GM21390 (cell line): ENCODE data around the gene SLC12A6.
A peak's percentile ranks its signal among the peaks of the same experiment; 100 is the strongest.

ENCODE experiments used
- ATAC-seq: cut with Tn5 transposase; IDR thresholded peaks from one replicate; pipeline ENCODE4 v1.9.1; 2021; ENCODE audit not compliant: unreplicated experiment

The SLC12A6 gene

DNA sequence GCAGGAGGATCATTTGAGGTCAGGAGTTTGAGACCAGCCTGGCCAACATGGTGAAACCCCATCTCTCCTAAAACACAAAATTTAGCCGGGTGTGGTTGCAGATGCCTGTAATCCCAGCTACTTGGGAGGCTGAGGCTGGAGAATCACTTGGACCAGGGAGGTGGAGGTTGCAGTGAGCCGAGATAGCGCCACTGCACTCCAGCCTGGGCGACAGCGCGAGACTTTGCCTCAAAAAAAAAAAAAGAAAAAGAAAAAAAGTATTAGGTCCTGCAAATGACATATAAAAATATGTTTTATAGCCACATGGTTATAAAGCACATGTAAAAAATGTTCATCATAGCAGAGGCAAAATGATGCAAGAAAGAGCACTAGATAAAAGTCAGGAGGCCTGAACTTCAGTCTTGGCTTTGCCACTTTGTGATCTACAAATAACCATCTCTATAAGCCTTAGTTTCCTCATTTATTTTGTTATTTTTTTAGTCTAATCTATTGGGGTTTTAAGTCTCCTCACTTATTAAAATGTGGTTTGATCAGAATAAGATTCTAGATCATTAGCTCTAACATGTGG, 4.9 kb downstream of the SLC12A6 start:
- no peak for ATAC-seq

- ATAC-seq = no peak
Measured at GRCh38 chr15:34331809-34332208, 5.8 kb downstream of the SLC12A6 start.

- ATAC-seq = no peak
Measured at GRCh38 chr15:34330279-34330678, 7.3 kb downstream of the SLC12A6 start.

DNA sequence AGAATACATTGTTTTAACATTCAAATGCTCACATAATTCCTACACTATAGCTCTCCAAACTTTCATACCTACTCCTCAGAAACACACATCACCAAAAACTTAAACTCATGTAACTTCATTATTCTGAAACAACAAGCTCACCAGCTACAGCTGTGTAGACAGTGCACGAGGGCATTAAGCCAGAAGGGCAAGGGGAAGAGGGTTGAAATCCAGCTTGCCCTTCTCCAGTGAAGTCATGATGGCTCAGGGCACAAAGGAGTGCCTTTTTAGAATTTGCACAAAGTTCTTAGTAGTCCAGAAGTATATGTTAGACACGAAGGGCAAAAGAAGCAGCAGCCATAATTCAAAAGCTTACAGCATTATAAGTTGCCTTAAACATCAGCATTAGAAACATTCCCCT, 8.6 kb downstream of the SLC12A6 start:
- no peak for ATAC-seq

DNA sequence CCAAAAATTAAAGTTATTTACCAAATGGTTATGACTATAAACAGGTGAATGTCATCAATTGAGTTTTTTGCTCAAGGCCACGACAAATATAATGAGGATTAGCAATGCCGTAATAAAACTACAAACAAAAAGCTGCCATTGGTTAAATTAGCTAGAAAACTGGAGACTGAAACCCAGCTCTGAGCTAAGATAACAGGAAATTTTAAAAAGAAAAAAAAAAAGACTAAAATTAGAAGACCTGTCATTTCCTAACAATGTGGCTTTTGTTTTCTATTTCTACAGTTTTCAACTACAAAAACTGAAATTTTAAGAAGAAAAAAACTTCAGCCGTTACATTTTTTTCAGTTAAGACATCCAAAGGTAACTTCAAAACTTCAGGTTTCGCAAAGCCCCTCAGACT, 9.7 kb downstream of the SLC12A6 start:
- ATAC-seq = peak; percentile 52

DNA sequence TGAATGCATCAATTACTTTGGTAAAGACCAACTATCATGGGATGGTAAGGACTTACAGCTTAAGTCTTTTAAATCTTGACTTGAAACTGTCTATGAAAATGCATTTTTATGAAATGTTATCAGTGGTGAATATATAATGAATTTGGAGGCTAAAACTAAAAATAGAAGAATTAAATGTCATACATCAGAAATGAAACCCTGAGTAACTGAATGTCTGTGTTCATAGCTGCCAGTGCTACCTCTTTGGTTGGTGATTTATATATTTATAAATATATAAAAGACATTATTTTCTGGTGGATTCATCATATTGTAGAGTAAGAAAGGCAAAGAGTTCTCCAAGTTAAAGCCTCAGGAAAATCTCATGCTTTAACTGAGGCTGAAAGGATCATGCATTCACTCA, 12.2 kb downstream of the SLC12A6 start:
- no peak for ATAC-seq

DNA sequence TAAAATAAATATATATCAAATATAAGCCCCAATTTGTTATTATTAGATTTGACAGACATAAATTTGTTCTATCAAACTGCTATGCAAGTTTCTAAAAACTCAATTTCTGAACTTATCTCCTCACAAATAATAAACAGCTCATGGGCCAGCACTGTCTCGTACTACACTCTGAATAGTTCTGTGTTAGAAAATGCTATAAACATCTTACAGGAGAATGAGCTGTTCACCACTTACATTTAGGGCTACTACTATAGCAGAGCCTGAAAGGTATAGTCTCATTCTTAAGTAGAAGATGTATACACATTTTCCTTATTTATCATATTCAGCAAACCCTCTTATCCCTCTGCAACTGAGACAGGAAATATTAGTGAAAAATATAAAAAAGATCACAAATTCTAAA, 12.6 kb downstream of the SLC12A6 start:
- no peak for ATAC-seq

DNA sequence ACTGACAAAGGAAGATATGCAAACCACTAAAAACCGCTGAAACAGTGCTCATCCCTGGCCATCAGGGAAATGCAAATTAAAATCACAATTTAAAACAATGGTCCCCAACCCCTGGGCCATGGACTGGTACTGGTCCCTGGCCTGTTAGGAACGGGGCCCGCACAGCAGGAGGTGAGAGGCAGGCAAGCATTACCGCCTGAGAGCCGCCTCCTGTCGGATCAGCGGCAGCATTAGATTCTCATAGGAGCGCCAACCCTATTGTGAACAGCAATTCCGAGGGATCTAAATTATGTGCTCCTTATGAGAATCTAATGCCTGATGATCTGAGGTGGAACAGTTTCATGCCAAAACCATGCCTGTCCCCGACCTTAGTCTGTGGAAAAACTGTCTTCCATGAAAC, 14.4 kb downstream of the SLC12A6 start:
- no peak for ATAC-seq

GRCh38 chr15:34318277-34319079, 19.1 kb downstream of the SLC12A6 start:
- peak; percentile 57 for ATAC-seq

GRCh38 chr15:34314491-34315490, 22.8 kb downstream of the SLC12A6 start:
- ATAC-seq = no peak

DNA sequence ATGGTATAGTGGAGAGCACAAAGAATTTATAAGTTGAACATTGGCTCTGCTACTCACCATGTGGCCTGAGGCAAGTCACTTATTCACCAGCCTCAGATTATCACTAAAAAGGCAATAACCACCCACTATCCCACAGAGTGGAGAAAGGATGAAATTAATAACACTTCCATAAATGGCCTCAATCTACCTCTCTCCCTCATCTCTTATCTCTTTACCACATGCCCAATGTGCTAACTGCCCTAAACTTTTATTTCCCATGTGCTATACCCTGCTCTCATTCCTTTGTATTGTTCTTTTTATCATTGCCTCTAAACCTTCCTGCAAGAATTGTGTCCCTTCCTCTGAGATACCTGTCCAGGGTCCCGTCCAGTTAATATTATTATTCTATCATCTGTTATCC, 26.0 kb downstream of the SLC12A6 start:
- ATAC-seq = no peak

- no peak for ATAC-seq
Measured at GRCh38 chr15:34304613-34305012, 33.0 kb downstream of the SLC12A6 start.

- ATAC-seq = no peak
Measured at GRCh38 chr15:34301058-34301457, 36.5 kb downstream of the SLC12A6 start.

- no peak for ATAC-seq
Measured at GRCh38 chr15:34297059-34297458, 40.5 kb downstream of the SLC12A6 start.

DNA sequence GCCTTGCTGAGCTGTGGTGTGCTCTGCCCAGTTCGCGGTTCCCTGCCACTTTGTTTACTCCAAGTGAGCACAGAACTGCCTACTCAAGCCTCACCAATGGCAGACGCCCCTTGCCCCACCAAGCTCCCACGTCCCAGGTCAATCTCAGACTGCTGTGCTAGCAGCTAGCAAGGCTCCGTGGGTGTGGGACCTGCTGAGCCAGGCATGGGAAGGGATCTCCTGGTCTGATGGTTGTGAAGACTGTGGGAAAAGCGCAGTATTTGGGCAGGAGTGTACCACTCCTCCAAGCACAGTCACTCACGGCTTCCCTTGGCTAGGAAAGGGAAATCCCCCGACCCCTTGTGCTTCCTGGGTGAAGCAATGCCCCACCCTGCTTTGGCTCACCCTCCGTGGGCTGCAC, 45.0 kb downstream of the SLC12A6 start:
- ATAC-seq = no peak

DNA sequence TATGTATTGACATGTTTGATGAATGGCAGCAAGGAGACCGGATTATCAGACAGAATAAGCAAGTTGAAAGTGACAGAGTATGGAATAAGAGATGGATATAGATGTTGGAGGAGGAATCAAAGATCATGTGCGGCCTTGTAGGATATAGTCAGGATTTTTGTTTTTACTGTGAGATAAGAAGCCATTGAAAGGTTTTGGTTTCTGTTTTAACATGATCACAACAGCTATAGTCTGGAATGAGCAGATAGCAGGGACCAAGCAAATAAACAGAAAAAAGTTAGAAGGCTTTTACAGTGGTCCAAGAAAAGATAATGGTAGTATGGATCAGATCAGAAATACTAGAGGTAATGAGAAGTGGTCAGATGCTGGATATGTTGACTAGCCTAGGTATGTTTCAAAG, 52.6 kb downstream of the SLC12A6 start:
- ATAC-seq = no peak

- no peak for ATAC-seq
Measured at GRCh38 chr15:34282384-34282783, 55.2 kb downstream of the SLC12A6 start.

GRCh38 chr15:34280193-34280592, 57.4 kb downstream of the SLC12A6 start:
- ATAC-seq = no peak

- no peak for ATAC-seq
Measured at GRCh38 chr15:34279368-34279767, 58.2 kb downstream of the SLC12A6 start.

DNA sequence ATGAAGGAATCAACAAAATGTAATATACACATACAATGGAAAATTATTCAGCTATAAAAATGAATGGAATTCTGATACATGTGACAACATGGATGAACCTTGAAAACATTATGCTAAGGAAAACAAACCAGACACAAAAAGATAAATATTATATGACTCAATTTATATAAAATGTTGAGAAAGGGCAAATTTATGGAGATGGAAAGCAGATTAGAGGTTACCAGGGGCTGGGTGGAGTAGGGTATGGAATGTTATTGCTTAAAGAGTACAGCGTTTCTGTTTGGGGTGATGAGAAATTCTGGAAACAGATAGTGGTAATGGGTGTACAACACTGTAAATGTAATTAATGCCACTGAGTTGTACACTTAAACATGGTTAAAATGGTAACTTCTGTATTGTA, 61.9 kb downstream of the SLC12A6 start:
- no peak for ATAC-seq

DNA sequence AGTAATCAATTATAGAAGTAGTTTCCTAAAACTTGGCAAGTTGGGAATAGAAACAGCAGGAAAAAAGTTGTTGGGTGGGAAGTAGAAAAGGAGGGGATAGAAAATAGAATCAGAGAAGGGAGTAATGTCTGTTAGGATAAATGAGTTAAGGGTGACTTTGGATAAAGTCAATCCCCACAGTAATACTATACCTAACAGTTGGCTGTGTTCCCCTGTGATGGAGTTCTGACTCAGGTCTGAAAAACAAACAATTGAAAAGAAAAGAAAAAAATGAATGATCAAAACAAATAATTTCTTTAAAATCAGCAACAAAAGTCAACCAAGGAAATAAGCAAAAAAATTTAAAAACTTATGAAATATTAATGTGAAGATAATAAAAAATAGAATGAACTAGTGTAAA, 62.4 kb downstream of the SLC12A6 start:
- no peak for ATAC-seq

- no peak for ATAC-seq
Measured at GRCh38 chr15:34271493-34271892, 66.1 kb downstream of the SLC12A6 start.
